K562 (cell line): ENCODE results near the gene USP22. TPM values are rescaled to one million over a fixed set of nuclear protein-coding genes. Genes with fewer than 3 reads are reported as not detected.

ENCODE experiments used
- ATAC-seq: fragments of 200-7000 bp; cut with Tn5 transposase; 3 replicates; pipeline ENCODE4 v1.9.1; 2020; ENCODE audit warnings: moderate library complexity
- BruUV-seq: library from RNA; stranded (reverse); fragments of 400-500 nt; replicated peaks from 2 replicates; lab custom pipeline; 2021; lab: Mats Ljungman, UMichigan
- CTCF ChIA-PET: fragments of 300-600 bp; formaldehyde crosslinking; extraction: SDS; loops from one replicate; lab custom pipeline; 2021; ENCODE audit warnings: low intra/inter-chr PET ratio; lab: Yijun Ruan, JAX
- POLR2A ChIA-PET: fragments of 300-600, 350-650 bp; sonication (Branson Sonifier 250); formaldehyde crosslinking; extraction: SDS; loops from one replicate; lab custom pipeline; 2021; ENCODE audit warnings: antibody characterized with exemption, inconsistent platforms; lab: Yijun Ruan, JAX
- DNase-seq, 4 experiments: peaks; one replicate each; pipeline versions ENCODE4 v3.0.0 to v3.0.0-alpha.2; 2011 to 2018; ENCODE audit warnings: low spot score in 3 of 4, mixed read lengths in 3 of 4; ENCODE audit errors: extremely low read depth in 1 of 4
- FAIRE-seq: peaks from 2 replicates; lab custom pipeline; 2011; peaks lifted over from hg19 to GRCh38; lab: Jason Lieb, UNC
- H2AFZ ChIP-seq: 2 replicates; pipeline ENCODE4 v1.6.0; 2011; ENCODE audit warnings: low read depth, low read length, control low read depth, inconsistent platforms
- H3K27ac ChIP-seq: fragments of 200-600 bp; 3 replicates; pipeline ENCODE4 v1.8.0; 2011; ENCODE audit warnings: low read depth, mild to moderate bottlenecking, control low read depth, inconsistent platforms, low read length, moderate library complexity, mixed read lengths; ENCODE audit errors: extremely low read depth
- H3K27me3 ChIP-seq, 2 experiments: fragments of 300-600 bp in 1 of 2; 2 replicates in 1 of 2; 3 replicates in 1 of 2; pipeline versions ENCODE4 v1.6.0 to v1.8.0; 2011; ENCODE audit warnings: inconsistent platforms in 2 of 2, low read length in 2 of 2, mild to moderate bottlenecking in 1 of 2, mixed read lengths in 1 of 2, moderate library complexity in 1 of 2; ENCODE audit not compliant: control insufficient read depth in 2 of 2, insufficient read depth in 2 of 2
- H3K36me3 ChIP-seq: fragments of 300-600 bp; 3 replicates; pipeline ENCODE4 v1.8.0; 2011; ENCODE audit warnings: mild to moderate bottlenecking, low read length, inconsistent platforms; ENCODE audit not compliant: control insufficient read depth, insufficient read depth
- H3K4me1 ChIP-seq, 2 experiments: fragments of 200-600 bp in 1 of 2; replicated peaks in 1 of 2; 2 replicates in 1 of 2; 3 replicates in 1 of 2; pipeline versions ENCODE4 v1.5.1 to v1.8.0; 2011; ENCODE audit warnings: inconsistent platforms in 2 of 2, low read length in 2 of 2, mild to moderate bottlenecking in 1 of 2, mixed read lengths in 1 of 2, moderate library complexity in 1 of 2; ENCODE audit not compliant: control insufficient read depth in 2 of 2, insufficient read depth in 2 of 2
- H3K4me2 ChIP-seq: 2 replicates; pipeline ENCODE4 v1.6.1; 2011; ENCODE audit warnings: low read length, control low read depth, inconsistent platforms, mixed read lengths; ENCODE audit not compliant: insufficient read depth
- H3K4me3 ChIP-seq: fragments of 200-600 bp; sonication (generic), shearing (Covaris generic); 2 replicates; pipeline ENCODE4 v1.5.1; 2016; ENCODE audit warnings: control low read depth, inconsistent platforms
- H3K79me2 ChIP-seq: fragments of 200-600 bp; 3 replicates; pipeline ENCODE4 v1.8.0; 2011; ENCODE audit warnings: low read length, inconsistent platforms; ENCODE audit not compliant: control insufficient read depth, insufficient read depth
- H3K9ac ChIP-seq, 2 experiments: 2 replicates each; pipeline versions ENCODE4 v1.6.0 to v1.6.1; 2011; ENCODE audit warnings: low read depth in 2 of 2, low read length in 2 of 2, control low read depth in 1 of 2, inconsistent platforms in 1 of 2, mild to moderate bottlenecking in 1 of 2, mixed read lengths in 1 of 2; ENCODE audit not compliant: insufficient read depth in 1 of 2
- H3K9me1 ChIP-seq: one replicate; pipeline ENCODE4 v1.6.0; 2011; ENCODE audit warnings: inconsistent platforms, mild to moderate bottlenecking, low read length, moderate library complexity; ENCODE audit not compliant: control insufficient read depth, insufficient read depth
- H3K9me3 ChIP-seq: replicated peaks from 2 replicates; pipeline ENCODE4 v1.5.1; 2011; ENCODE audit warnings: low read depth, low read length, inconsistent platforms; ENCODE audit not compliant: control insufficient read depth, insufficient read depth
- H4K20me1 ChIP-seq: replicated peaks from 2 replicates; pipeline ENCODE4 v1.6.1; 2011; ENCODE audit warnings: low read length, inconsistent platforms, mixed read lengths; ENCODE audit not compliant: control insufficient read depth, insufficient read depth
- ZKSCAN3 ChIP-seq: fragments of 250-450 bp; sonication (Bioruptor Pico); IDR thresholded peaks from 2 replicates; pipeline ENCODE4 v1.4.0; 2020
- WGBS: fragments of 100-300 bp; shearing (Covaris generic); methylation state at CpG from one replicate; pipeline ENCODE4 v1.1.6; 2016; ENCODE audit warnings: low coverage, mixed read lengths; ENCODE audit not compliant: insufficient coverage; ENCODE audit errors: missing lambda C conversion rate; 5-methylcytosine and 5-hydroxymethylcytosine counted together
- in situ Hi-C: fragments of 300-500 bp; cut with MboI; formaldehyde crosslinking; loops from 4 replicates; pipeline ENCODE4 v1.15.0; 2018; ENCODE audit warnings: inconsistent platforms, mixed read lengths
- intact Hi-C: fragments of 100-400 bp; cut with micrococcal nuclease; formaldehyde crosslinking; loops from 2 replicates; pipeline ENCODE4 v1.14.2; 2022
- polyA plus RNA-seq, 8 experiments: library from polyadenylated mRNA; depleted of rRNA in 4 of 8; stranded (reverse) in 5 of 8; unstranded in 3 of 8; fragments of >200 nt; fragmentation: Nextera tagmentation in 2 of 8; fragmentation: Illumina TruSeq in 1 of 8; extraction: Ambion mirVana in 2 of 8; extraction: Trizol in 1 of 8; gene quantifications; 2 replicates each; pipeline versions ENCODE4 v1.2.1 to v1.2.3, GENCODE V29; 2011 to 2014; ENCODE audit warnings: inconsistent platforms in 1 of 8, missing spikeins in 1 of 8
- total RNA-seq, 7 experiments: library from RNA; depleted of rRNA in 6 of 7; stranded (reverse); fragments of >200 nt in 6 of 7; fragmentation: Illumina TruSeq in 2 of 7; extraction: Trizol in 2 of 7; gene quantifications; 2 replicates each; pipeline versions ENCODE4 v1.2.1 to v1.2.3, GENCODE V29; 2011 to 2021; ENCODE audit warnings: low replicate concordance in 1 of 7
- TF ChIP-seq, protein P1 (sequence below), 2 experiments: fragments of 450-650 bp in 1 of 2; sonication (generic) in 1 of 2; formaldehyde crosslinking in 1 of 2; IDR thresholded peaks in 1 of 2; conservative IDR thresholded peaks in 1 of 2; 2 replicates each; pipeline versions ENCODE4 v1.6.1 to v1.8.1; 2016 to 2023; ENCODE audit warnings: mild to moderate bottlenecking in 2 of 2, moderate library complexity in 2 of 2, inconsistent platforms in 1 of 2, missing genetic modification reagents in 1 of 2

Gene USP22
- total and polyA plus RNA-seq, 9 of the 15 experiments (the other 6 are each of a cell fraction or from before 2014, with no cell fraction given): 6.5 to 113 (median 58.9) TPM

DNA sequence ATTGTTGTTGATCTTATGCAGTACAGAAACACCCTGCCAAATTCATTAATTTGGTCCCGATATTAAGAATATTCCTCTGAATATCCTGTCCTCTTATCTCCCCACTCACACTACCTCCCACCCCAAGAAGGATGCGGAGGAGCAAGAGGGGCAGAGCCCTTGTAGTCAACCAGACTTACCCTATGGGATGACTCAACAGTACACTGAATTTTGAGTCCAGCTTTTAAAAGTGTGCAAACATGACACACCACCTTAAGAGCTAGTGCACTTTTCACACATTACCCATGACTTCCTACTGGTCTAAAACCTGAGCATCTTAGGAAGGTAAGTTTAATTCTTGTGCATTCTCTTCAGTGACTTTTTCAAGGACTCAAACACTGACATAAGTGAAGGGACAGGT lies 9.5 kb downstream of the USP22 start:
- Histone ChIP-seq H3K9me1 (peaks cover 3% of the 10 kb centered on the region), H2AFZ (no peak overlapping the region), H3K4me1 (peaks cover 2 to 31% of the 10 kb centered on the region in 2 experiments; a peak in 3 of 5 replicates), H3K9me3 (no peaks in the 10 kb centered on the region), H3K4me3 (no peak overlapping the region), H3K79me2 (peaks cover 98% of the 10 kb centered on the region), H3K27me3 (no peaks in the 10 kb centered on the region), H3K9ac (no peak overlapping the region), H3K36me3 (peaks cover 80% of the 10 kb centered on the region; the same call in 2 of the 3 replicates), H3K4me2 (peak overlapping the region; percentile 32; the same call in 1 of the 2 replicates), H4K20me1 (peaks cover 74% of the 10 kb centered on the region), H3K27ac (peak overlapping the region; percentile 36; the same call in 1 of the 3 replicates)
- in situ Hi-C loops (no loop called here), intact Hi-C loops (no loop called here)
- TF ChIP-seq, protein P1, sequence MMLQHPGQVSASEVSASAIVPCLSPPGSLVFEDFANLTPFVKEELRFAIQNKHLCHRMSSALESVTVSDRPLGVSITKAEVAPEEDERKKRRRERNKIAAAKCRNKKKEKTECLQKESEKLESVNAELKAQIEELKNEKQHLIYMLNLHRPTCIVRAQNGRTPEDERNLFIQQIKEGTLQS (IDR thresholded peaks at IDR 0.05): peak; percentile 25; the same call in 1 of the 2 replicates
- TF ChIP-seq, protein P1 (CRISPR knock-in tag; conservative IDR thresholded peaks at IDR 0.05): no peak
- TF ChIP-seq ZKSCAN3 (CRISPR knock-in tag): no peak
- ATAC-seq: peak; percentile 39; the same call in 1 of the 3 replicates
- DNase-seq: peak in 1 of 4 experiments; percentile 39
- CTCF ChIA-PET: no interaction called here
- no peak for FAIRE-seq
- WGBS: 44% methylated on average over 2 of the region's 2 CpGs
- POLR2A ChIA-PET: interaction anchor here (1.3 to 2.9 kb wide), 4 partner anchors 9 to 94 kb away, joined by 4 to 17 read pairs (median 8); partner anchors contain the start of genes DHRS7B and USP22
- BruUV-seq: no TSS peak
